Measurements from ENCODE around the gene SMG6.
"Not testable (repeated sequence)": the region's sequence is repeated elsewhere in the genome, so short reads cannot be mapped to it uniquely, and the experiment has no call there.

Gene SMG6

DNA sequence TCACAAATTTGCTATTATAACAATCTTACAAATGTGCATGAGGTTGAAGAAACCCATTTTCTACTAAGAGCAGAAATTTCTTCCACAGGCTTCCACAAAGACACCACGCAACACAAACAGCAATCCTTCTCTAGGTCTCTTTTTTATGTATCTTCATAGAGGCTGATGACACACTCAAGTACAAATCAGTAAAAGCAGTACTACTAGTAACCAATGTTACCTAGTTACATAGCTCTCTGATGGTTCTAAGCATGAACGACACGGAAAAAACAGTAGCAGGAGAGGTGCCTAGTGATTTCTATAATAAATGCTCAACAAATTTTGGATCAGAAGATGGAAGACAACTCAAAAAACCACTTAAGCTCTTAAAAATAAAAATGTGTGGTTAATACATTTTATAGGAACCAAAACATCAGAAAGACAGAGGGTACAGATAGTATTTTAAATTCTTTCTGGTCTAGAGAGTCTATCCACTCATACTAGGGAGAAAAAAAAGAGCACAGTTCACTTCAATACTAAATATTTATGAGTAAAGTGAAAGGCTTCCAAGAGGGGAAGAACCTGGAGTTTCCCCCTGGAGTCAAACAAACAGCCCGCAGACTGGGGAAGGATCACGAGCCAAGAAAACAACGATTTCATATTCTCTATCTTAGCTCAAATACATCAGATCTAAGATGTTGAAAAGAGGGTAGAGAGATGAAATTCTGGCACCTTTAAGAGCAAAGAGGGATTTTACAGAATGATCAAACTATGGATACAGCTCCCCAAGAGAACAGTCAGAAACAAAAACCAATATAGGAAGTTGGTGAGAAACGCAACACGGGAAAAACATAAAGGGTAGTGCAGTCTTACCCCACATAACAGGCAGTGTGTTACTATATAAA lies 40.2 kb downstream of the SMG6 start:
- no peak for DNase-seq (ENCODE audit: low spot score)

DNA sequence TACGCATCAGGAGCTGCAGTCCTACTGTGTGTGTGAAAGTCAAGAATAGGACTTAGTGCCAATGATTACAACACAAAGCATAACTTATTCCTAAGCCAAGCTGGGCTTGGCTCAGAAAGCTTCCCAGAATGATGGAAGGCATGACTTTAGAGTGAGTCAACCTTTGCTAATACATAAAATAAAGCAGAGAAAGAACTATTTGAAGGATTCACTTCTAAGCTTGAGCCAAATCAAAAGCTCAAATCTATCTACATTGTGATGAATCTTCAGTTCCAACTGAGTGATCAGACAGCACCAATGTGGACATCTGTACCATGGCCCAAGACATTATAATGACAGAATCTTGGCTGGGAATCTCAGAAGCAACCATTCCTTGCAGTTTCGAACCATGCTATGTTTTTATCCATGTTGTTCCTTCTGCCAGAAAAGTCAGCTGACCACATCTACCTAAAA lies 41.4 kb downstream of the SMG6 start:
- DNase-seq (ENCODE audit: low spot score): no peak

DNA sequence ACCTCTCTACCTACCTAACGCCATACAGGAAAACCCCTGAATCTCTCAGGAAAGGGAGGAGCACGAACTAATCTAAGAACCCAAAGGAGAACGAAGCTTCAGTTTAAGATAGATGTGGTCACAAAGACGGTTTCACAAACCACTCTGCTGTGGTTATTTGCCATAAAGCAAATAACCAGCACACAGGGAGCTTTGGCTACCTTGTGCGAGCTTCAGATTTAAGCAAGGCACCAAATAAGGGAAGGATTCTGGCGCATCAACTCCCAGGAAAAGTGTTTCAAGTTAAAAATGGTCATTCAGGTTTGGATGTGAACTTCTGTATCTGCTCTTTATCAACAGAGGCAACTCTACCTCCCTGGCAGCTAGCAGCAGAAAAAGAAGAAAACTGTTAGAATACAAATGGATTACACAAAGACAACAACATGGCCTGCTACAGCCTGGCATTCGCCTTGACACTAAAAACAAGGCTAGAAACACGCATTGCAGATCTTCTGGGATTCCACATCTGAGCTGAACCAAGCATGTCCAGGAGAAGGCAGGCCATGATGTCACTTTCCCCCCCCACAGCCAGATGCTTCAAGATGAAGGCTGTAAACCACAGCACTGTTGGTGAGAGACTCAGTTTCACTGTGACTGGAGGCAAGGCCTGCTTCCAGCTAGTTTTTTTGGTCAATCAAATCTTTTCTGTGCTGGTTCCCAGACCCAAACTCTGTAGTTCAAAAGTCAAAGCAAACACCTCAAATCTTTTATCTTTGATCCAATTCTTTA lies 43.6 kb downstream of the SMG6 start:
- DNase-seq (ENCODE audit: low spot score): no peak

DNA sequence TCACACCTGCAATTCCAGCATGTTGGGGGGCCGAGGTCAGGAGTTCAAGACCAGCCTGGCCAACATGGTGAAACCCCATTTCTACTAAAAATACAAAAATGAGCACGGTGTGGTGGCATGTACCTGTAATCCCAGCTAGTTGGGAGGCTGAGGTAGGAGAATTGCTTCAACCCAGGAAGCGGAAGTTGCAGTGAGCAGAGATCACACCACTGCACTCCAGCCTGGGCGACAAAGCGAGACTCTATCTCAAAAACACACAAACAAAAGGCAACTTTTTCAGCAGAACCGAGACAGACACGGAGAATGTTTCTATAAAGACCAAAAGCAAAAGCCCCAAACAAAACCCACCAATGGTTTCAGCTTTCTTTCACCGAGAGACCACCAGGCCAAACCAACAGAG lies 44.8 kb downstream of the SMG6 start:
- not testable (repeated sequence) for DNase-seq (ENCODE audit: low spot score)

DNA sequence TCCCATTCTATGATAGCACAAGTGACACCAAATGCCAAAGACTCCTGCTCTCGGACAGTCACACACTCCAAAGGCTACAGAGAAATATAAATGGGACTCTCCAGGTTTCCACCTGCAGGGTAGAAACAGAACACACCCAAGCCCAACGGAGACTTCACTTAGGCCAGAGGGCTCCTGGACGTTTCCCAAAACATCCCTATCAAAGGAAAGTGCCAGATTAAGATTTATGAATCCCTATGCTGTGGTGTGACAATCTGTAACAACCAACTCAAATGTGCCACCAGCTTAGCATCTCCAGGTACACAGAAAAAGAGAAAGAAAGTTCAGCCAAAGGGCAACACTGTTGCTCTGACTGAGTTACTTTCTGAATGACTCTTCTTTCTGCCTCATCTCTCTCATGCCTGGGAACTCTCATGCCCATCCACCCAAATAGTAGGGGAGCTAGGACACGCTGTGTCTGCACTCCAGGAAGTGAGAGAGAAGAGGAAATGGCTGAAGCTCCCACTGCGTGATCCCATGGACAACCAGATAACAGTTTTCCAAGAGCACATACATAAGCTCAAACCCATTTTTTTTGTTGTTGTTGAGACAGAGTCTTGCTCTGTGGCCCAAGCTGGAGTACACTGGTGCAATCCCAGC lies 49.7 kb downstream of the SMG6 start:
- no peak for DNase-seq (ENCODE audit: low spot score)

DNA sequence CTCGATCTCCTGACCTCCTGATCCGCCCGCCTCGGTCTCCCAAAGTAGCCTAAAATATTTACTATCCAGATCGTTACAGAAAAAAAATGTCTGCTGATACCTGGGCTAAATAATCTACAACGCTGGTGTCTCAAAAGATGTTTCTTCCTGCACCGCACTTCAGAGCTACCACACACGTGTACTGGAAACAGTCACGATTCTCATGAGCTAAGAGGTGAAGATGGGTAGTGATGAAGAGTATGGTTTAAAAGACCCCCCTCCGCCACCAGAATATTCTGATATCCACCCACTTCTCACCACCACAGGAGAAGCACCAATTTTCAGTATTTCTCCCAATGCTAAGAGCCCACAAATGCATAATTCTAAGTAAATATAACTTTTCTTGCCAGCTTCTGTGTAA lies 50.2 kb downstream of the SMG6 start:
- DNase-seq (ENCODE audit: low spot score): no peak

DNA sequence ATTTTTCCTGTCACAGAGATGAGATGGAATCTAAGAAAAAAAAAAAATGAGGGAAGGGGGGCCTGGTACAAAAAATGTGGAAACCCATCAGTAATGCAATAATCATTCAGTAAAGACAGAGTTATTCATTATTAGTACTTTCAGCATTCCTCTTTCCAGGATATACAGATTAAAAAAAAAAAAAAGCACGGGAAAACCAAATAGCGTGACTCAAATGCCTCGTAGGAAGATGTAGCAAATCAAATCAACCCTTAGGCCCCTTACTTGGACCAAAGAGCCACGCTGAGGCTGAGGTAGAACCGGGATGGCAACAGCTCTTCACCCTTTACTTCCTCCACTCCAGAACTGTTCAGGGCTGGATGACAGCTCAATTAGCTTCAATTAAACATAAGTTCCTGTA lies 52.5 kb downstream of the SMG6 start:
- DNase-seq (ENCODE audit: low spot score): no peak

DNA sequence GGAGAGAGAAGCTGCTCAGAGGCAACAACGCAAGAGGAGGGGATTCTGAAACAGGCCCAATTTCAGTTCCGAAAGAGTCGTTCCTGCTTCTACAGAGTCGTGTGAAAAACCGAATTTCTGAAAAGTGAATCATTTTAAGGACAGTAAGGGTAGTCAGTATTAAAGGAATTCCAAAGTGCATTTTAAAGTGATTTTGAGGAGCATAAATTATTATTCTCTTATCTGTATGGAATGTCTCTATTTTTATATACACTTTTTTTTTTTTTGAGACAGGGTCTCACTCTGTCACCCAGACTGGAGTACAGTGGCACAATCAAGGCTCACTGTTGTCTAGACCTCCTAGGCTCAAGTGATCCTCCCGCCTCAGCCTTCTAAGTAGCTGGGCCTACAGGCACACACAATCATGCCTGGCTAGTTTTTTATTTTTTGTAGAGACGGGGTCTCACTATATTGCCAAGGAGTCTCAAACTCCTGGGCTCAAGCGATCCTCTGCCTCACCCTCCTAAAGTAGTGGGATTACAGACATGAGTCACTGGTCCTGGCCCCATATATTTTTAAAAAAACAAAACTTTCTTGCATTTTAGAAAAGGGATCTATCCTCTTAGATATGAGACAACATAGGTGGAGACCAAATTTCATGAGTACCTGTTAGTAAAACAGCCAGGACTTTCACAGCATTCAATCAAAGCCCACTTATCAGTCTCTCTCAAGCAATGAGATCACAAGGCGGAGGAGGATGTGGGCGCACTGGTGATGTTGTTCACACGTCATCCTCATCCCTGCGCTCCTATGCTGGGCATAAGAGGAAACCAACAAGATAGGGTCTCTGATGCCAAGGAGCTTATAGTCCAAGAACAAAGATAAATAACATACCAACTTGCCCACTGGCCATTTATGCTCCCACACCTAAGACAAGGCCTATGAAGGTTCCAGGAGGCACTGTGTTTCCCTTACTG lies 53.2 kb downstream of the SMG6 start:
- no peak for DNase-seq (ENCODE audit: low spot score)

DNA sequence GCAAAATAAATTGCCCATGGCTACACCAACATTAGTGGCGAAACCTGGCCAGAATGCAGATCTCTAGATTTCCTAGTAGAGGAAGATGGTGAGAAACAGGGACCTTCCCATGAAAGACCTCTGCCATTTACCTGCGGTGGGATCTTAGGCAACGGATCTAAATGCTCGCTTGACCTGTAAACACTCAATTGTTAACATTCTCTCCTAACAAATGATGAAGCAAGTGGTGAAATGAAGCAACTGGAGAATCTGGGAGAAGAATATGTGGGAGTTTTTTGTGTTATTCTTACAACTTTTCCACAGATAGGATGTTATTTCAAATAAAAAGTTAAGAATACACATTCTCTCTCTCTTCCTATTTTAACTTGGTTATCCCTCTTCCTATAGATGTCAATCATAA lies 56.6 kb downstream of the SMG6 start:
- DNase-seq (ENCODE audit: low spot score): no peak

DNA sequence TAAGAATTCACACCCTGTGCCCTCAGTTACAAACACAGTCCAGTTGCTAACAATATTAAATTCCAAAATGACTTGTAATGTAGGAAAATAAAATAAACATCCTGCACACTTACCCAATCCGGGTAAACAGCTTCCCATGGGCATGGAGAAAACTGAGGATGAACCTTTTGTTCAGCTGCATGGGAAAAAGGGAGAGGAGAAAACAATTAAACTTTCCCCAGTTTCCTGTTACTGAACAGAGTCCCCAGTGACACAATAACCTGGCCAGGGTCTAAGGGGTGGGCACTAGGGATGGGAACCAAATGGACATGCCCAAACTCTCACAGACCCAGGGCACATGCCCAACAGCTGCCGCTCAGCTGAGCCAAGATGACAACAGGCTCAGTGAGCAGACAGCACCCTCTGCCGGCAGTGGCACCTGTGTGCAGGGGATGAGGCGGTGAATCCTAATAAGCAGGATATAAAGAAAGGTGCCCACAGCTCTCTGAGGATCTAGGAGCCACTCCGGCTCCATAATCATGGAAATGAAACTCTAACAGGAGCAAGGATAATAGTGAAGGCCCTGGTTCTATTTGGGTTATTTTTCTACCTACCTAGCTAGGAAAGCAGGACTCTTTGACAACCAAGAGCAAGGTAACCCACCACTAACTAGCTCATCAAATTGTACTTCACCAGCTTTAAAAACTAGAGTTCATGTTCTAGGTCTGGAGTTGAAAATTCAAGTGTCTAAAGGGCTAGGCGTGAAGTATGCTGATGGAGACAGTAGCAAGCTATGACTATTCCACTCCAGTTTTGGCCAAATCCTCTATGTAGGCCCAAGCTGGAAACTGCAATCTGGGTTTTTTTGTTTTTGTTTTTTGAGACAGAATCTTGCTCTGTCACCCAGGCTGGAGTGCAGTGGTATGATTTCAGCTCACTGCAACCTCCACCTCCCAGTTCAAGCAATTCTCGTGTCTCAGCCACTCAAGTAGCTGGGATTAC lies 58.8 kb downstream of the SMG6 start:
- peak; percentile 73 for DNase-seq (ENCODE audit: low spot score)

DNA sequence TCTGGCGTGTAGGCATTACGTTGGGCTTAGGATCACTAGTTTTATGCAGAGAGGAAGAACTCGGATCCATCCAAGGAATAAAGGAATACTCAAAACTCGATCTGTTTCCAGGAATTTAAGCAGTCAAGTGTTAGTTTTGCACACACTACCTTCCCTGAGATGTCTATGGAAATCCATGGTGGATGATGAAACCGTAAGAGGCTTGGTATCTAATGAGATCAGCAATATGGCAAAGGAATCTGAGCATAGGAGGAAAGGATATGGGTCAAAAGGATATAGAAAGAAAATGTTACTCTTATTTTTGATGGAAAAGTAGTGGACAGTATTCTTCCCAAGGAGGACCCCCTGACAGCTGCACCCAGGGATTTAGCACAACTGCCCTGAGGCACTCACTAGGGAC lies 59.6 kb downstream of the SMG6 start:
- no peak for DNase-seq (ENCODE audit: low spot score)

DNA sequence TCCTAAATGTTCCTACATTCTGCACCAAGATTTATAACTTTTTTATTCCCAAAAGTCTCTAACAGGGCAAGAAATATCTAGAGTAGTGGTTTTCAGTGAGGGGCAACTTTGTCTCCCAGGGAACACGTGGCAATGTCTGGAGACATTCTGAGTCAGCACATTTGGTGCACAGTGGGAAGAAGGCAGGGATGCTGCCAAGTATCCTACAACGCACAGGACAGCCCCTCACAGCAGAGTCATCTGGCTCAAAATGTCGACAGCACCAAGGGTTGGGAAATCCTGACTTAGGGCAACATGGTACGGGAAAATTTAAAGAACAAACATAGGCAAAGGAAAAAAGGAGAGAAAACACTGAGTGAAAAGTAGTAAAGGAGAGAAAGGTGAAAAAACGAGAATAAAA lies 61.8 kb downstream of the SMG6 start:
- DNase-seq (ENCODE audit: low spot score): no peak

DNA sequence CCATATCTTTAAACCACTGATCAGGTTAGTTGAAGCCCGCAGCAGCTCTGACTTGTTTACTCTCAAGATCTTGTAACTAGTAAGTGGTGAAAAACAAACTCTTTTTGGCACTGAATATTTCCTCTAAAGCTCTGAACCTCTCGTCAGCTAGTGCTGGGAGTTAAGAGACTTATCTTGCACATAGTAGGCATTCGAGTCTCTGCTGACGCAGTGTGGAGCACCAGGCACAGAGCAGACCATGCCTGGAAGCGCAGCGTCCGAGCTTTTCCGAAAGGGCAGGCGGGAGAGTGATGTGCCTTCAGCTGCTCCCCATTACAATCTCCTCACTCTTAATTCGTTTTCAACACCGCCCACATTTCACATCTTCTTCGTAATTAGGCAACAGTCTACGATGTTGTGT lies 63.0 kb downstream of the SMG6 start:
- DNase-seq (ENCODE audit: low spot score): no peak

DNA sequence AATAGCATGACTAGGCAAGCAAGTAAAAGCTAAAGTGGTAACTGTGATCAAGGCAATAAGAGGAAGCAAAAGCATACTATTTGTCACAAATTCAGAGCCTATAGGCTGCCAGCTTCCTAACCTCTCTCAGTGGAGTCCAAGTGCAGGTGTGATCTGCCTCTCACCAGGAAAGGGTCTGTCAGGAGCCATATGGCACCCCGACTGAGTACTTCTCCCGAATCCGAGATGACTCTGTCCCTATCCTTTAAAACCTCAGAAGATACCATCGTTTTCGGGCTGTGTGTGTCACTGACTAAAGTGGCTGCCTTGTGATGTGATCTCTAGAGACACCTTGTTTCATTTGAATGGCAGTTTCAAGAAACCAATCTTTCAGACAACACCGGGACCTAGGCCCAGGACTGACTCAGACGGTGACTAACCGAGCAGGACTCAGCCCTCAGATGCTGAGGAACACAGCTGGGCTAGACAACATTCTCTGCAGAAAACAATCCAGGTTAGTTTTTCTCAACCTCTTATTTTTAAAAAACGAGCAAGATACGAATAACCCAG lies 63.6 kb downstream of the SMG6 start:
- DNase-seq (ENCODE audit: low spot score): peak; percentile 58

DNA sequence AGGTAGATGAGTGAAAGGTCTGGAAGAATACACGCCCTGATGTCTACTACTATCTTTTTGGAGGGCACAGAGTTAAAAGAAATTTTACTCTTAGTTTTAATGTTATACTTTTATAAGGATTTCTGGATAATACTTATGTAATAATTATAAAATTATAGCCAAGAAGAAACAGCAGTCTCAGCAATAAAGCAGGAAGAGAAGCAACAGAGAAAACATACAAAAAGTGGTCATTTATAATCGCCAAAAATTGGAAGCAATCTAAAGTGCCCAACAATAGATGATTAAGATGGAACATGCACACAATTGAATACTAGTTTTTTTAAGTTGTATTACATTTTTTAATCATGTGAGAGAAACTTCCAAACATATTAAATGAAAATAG lies 64.4 kb downstream of the SMG6 start:
- no peak for DNase-seq (ENCODE audit: low spot score)

DNA sequence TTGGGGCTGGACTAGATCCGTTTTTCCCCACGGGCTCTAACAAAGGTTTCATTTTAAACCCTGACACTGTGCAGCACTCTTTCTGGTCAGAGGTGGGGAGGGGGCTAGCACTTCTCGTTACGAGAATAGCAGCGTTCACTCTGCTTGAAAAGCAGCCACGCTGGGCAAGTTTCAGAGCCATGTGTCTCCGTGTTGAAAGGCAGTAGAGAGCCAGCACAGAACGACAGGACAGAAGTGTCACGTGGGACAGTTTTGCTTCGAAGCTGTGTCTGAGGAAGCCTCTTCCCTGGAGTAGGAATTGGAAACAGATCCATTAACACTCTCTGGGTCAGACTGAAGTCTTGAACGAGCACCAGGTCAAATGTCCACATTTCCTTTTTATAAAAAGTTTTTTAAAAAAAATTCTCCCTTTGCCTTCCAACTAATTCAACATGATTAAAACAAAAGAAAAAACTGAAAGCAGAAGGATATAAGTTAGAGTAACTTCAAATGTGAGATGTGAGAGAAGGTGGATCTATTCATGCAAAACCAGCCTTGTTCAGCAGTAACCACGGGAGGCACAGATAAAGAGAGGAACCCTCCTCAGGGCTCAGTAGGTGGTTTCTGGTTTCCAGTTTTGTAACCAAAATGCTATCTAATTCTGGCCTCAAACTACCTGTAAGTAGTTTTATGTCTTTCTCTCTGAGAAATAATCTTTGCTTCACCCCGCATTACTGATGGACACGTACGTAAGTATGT lies 65.0 kb downstream of the SMG6 start:
- peak; percentile 23 for DNase-seq (ENCODE audit: low spot score)

DNA sequence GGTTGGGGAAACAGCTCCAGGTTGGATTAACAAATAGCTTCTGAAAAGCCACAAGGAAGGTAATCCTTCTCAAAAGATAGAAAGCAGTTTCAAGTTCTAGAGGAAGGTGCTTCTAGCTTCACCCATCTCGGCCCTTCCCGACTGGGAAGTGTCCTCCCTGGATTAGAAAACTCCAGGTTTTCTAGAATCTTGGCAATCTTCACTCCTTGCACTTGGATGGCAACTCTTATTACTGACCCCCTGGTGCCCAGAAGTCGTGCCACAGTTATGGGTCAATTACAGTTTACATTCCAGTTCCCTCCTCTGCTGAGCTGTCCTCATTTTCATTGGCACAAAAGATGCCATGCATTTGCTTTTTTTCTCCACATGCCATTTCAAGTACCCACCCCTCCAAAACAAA lies 65.6 kb downstream of the SMG6 start:
- DNase-seq (ENCODE audit: low spot score): no peak

DNA sequence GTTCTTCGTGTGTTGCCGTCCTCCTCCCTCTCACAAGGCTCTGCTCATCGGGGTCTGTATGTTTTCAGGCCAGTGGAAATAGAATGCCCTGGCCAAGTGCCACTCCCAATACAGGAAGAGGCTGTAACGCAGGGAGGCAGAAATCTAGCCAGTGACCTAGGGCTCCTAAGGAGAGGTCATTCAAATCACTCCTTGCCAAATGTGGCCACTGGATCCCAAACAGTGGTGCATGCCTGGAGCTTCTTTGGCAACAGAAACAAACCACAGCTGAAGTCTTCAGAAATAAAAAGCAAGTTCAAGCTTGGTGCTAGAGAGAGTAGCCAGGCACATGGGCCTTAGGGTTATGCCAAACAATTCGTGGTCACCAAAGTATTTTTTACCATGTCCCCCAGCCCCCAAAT lies 66.1 kb downstream of the SMG6 start:
- DNase-seq (ENCODE audit: low spot score): no peak

DNA sequence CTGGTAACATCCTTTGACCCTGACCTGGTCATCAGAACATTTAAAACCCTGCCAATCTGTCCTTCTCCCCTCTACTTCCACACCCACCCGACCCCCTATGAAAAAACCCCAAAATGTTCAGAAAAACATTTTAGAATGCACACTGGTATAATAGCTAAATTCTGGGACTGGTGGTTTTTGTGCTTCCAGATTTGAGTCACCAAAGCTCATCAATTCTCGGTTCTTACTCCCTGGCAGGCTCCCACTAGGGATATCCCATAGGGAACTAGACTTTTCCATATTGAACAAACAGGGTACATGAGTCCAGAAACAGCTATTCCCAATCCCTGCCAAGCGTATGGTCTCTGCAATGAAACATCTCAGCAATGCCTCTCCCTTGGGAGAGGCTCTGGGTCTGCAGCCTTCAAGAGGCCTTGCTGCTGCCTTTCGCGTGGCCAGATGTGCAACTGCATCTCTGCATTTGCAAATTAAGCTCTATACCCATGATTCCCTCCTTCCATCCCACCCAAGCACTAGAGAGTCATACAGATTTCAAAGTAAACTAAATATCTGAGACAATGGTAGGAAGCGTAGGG lies 67.7 kb downstream of the SMG6 start:
- DNase-seq (ENCODE audit: low spot score): no peak

Data from NAMALWA (cell line).